Stimulated activated CD4-positive, alpha-beta T cell treated with anti-CD3 and anti-CD28 coated beads, Interleukin-1b, Interleukin-23, amount 100 ng/mL, for 48 hours (primary cell): ENCODE measurements around the gene LRRC38.
"Not testable (repeated sequence)": the region's sequence is repeated elsewhere in the genome, so short reads cannot be mapped to it uniquely, and the experiment has no call there.

Source experiments
- DNase-seq: peaks from one replicate; pipeline ENCODE4 v3.0.0-alpha.2; 2020

Gene LRRC38, protein sequence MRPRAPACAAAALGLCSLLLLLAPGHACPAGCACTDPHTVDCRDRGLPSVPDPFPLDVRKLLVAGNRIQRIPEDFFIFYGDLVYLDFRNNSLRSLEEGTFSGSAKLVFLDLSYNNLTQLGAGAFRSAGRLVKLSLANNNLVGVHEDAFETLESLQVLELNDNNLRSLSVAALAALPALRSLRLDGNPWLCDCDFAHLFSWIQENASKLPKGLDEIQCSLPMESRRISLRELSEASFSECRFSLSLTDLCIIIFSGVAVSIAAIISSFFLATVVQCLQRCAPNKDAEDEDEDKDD

DNA sequence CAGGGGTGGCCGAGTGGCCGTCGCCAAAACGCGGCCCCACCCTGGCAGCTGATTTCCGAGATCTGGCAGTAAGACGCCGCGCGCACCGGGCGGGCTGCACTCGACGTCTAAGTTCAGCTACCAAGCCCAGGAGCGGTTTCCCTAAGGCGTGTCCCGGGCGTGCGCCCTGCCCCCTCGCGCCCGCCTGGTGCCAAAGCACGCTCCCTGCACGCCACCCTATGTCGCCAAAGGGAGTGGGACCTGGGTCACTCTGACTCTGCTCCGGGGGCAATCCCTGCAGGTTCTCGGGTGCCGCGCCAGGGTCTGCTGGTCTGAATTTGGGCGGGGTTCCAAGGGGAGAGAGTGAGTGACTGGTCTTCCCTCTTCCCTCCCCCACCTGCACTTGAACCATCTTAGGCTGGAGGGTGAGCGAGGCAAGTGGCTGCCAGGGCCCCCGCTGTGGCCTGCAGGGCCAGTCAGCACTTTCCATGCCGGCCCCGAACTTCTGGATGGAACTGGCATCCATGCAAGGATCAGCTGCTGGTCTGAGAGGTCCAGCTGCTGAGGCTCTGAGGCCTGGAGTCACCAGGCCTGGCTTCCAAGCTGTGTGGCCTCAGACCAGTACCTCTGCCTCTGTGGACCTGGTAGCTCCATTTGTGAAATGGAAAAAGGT, at the start of gene LRRC38:
TSS of gene LRRC38 (minus strand) at position 109 of the 652 bp plus-strand sequence. CDS start 410 bp downstream, outside the sequence.
- peak; percentile 4 for DNase-seq

DNA sequence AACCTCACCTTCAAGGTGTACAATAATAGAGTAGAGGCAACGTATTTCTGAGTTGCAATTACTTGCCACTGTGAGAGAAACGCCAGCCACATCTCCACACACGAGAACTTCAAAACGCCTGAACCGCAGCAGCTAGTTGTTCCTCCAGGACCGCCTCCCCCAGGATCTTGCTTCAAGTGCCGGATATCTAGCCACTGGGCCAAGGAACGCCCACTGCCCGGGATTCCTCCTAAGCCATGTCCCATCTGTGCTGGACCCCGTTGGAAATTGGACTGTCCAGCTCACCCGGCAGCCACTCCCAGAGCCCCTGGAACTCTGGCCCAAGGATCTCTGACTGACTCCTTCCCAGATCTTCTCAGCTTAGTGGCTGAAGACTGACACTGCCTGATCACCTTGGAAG, 49.2 kb upstream of the LRRC38 start:
- not testable (repeated sequence) for DNase-seq

DNA sequence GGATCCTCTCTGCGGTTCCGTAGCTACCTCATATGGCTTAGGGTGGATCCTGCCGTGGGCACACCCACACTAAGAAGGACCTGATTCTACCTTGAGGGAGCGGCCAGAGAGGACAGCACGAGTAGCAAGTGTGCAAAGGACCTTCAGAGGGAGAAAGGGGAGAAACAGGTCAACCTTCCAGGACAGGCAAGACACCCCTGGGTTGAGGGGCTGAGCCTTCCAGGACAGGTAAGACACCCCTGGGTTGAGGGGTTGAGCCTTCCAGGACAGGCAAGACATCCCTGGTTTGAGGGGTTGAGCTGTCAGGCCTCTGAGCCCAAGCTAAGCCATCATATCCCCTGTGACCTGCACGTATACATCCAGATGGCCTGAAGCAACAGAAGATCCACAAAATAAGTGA, 46.7 kb upstream of the LRRC38 start:
- DNase-seq: no peak

DNA sequence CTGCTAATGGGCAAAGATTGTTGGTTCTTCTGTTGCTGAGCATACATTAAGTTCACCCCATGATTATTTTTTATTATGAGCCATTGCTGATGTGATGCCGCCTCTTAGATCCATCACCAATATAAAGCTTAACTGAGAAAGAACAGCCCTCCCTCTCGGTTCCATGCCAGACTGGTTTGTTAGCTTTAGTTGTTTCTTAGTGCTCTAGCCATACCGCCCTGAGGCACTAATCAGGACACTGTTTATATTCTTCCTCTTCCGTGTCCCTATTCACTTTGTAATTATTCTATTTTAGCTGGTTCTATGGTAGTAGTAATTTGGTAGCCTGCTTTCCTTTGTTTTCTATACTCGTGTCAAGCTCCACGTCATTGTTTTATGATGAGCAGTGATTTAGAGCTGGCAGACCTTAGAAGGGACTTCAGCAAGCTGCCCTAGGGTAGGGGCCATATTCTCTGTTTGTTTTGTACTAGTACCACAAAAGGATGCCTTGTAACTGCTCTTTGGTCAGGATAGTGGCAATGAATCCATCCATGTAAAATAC, 42.5 kb upstream of the LRRC38 start:
- DNase-seq: no peak

DNA sequence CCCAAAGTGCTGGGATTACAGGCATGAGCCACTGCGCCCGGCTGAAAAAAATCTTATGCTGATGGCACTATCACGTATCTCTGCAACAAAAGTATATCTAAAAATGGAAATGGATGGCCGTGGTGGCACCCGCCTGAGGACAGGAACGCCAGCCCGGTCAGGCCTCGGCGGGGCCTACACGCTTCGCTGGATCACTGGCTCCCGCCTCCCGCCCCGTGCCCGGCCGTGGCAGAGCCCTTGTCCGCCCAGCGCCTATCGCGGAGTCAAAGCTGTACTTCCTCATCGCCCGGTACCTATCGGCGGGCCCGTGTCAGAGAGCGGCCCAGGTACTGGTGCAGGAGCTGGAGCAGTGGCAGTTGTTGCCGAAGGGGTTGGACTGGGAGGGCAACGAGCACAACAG, 41.0 kb upstream of the LRRC38 start:
- no peak for DNase-seq

DNA sequence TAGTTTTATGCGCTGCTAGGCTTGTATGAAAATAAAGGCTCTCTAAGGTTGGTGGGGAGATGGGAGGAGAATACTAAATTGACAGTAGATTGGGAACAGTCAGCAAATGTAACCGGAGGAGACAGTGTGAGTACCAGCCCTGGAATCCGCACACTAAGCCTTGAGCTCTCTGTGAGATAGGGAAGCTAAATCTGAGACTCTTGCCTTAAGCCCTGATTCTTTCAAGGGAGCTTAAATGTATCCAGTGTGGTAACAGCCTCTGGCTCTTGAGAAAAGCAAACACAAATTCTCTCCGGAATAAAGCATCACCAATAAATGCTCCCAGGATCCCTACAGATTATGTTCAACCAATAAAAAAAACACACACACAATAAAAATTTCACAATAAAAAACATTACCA, 36.9 kb upstream of the LRRC38 start:
- no peak for DNase-seq

DNA sequence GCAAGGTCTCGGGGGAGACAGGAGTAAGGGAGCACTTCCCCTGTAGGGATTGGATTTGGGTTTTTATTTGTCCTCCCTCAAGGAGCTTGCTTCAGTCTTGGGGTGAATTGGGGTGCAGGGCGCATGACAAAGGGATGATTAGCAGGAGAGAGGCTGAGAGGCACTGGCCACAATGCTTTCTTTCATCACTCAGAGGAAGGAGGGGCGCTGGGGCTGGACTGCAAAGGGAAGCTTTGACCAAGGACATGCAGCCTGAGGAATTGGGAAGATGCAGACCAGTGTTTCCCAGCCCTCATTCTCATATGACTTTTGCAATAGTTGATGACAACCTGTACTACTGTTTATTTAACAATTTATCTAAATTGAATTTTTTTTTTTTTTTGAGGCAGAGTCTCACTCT, 35.7 kb upstream of the LRRC38 start:
- DNase-seq: no peak

DNA sequence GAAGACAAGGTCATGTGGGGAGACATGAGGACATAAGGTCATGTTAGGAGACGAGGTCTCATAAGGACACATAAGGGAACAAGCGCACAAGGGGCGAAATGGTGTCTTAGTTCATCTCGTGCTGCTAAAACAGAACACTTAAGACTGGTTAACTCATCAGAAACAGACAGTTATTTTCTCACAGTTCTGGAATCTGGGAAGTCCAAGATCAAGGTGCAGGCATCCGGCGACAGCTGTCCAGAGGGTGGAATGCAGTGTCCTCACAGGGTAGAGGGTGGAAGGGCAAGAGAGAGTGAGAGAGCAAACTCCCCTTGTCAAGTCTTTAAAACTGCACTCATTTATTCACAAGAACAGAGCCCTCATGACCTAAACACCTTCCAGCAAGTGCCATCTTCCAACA, 35.2 kb upstream of the LRRC38 start:
- DNase-seq: no peak

DNA sequence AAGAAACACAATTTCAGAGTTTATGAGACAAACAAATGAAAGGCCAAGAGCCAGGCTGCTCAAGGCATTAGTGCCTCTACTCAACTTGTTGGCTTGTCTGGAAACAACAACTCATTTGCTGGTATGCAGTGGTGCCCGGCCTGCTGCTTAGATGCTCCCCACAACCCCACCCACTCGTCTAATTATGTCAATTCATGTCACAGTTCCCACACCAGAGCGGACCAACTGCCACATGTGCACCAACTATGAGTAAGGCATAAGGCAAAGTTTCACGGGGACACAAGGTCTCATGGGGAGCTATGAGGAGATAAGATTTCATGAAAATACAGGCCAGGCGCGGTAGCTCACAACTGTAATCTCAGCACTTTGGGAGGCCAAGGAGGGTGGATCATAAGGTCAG, 34.5 kb upstream of the LRRC38 start:
- DNase-seq: no peak

DNA sequence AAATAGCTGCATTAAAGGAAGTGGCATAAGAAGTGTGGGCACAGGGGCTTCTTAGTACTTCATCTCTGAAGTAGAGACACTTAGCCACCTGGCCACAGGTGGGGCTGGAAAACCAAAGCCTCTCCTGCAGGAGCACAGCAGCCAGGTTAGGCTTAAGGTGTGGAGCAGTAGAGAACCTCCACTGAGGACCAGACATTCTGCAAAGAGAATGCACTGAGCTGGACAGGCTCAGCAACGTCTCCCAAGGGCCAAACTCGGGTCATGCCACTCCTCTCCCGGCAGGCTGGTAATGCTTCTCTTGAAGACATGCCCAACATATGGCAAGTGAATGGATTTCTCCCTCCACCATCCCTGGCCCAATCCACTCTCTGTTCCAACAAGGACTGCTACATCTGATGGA, 33.0 kb upstream of the LRRC38 start:
- DNase-seq: no peak

DNA sequence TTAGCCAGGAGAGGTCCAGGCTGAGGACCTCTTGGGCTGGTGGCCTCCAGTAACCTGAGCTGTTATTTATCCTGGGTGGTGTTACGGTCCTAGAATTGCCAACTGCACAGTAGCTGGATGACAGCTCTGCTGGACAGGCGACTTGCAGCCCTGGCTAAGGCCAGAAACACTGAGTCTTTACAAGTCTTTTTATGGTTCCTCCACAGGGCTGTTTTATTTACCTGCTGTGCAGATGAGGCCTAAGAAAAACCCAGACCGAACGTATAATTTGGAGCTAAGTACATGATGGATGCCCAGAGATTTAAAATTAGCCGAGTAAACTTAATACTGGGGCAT, 30.4 kb upstream of the LRRC38 start:
- DNase-seq: no peak

DNA sequence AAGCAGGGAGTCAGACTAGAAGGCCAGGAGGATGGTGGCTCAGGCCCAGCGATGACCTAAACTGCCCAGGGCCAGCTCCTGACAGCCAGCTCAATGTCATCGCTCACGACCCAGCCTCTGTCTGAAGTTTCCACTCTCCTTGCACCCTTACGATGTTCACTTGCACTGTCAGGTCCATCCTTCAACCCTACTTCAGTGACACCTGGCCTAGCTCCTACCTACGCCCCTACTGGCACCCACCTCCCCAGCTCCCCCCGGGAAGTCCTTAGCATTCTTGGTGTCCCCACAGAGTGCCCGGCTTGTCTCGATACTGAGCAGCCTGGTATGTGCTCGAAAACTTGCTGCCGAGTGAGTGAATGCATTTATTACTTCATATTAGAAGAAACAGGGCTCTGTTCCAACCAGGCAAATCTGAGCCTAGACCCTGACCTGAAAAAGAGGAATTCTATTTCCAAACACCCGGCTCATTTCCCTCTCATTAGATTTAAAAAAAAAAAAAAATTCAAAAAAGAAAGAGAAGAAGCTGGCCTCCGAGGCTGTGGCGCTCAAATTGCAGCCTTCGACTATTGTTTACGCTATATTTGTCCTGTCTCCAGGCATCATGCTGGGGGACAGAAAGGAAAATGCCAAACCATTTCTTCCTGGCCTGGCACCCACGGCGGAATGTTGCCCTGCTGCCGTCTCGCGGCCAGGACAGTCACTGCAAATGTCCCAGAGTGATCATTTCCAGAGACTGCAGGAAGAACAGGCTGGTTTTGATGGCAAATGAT, 29.8 kb upstream of the LRRC38 start:
- no peak for DNase-seq

DNA sequence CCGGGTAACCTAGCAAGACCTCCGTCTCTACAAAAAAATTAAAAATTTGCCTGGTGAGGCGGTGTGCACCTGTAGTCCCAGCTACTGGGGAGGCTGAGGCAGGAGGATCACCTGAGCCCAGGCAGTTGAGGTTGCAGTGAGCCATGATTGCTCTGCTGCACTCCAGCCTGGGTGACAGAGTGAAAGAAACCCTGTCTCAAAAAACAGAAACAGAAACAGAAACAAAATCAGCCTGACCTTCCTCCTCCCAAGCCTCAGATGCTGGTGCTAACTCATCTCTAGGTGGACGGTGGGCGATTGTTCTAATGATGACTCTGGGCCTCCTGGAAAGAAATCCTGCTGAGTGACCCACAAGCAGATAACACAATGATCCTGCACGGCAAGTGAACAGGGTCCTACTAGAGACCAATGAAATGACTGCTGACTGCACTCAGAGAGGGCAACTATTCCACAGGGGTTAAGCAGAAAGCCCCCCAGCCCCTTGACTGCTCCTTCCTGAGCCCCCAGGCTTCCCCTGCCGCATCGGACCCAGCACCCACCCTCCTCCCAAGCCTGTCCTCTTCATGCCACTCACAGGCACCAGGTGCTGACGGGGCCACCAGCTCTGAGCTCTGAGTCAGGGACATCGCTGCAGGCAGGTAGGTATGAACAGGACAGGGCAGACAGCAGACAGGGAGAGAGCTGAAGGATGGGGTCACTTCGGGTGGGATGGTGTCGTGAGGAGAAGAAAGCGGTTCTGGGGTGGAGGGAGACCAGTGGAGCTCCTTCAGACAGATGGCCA, 27.8 kb upstream of the LRRC38 start:
- DNase-seq: no peak

DNA sequence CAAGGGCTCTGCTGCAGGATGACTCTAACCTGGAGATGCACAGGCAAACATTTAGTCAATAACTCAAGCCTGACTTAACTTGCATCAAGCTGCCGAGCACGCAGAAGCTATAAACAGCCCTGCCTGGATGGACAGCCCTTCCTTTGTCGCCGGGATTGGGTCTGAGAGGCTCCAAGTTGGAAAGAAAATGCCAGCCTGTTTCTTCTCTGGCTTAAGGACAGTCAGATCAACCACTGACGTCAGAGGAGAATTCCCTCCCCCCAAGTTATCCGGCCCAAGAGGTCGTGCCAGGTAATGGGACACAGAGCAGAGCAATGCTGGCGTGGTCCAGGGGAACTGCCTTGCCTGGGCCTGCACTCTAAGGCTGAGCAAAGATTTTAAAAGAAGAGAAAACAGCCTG, 27.1 kb upstream of the LRRC38 start:
- no peak for DNase-seq

DNA sequence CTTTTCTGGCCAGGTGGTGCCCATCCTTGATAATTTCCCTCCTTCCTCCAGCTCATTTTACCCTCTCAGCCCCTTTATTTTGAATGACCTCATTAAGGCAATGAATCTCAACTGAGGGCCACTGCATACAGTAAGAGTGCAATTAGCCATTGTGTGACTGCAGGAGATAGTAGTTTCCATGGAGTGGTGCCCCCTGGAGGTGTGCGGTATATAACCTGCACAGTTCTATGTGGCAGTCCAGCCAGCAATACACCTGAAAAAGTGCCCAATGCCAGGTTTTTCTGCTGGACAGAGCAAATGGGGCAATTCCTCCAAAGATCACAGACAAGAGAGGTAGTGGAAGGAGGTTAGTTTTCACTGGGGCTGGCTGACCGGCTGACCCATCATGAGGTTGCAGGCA, 25.9 kb upstream of the LRRC38 start:
- no peak for DNase-seq

DNA sequence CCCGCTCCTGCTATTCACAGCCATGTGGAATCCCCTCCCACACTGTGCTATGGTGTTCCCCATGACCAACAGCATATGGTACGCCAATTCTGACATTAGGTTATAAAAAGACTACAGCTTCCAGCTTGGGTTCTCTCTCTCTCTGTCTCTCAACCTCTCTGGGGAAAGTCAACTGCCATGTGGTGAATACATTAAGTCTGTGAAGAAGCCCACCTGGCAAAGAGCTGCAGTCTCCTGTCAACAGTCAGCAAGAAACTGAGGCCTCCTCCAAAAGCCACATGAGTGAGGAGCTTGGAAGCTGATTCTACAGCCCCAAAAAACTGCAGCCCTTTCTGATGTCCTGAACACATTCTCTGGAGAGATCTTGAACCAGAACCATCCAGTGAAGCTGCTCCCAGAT, 25.0 kb upstream of the LRRC38 start:
- no peak for DNase-seq

DNA sequence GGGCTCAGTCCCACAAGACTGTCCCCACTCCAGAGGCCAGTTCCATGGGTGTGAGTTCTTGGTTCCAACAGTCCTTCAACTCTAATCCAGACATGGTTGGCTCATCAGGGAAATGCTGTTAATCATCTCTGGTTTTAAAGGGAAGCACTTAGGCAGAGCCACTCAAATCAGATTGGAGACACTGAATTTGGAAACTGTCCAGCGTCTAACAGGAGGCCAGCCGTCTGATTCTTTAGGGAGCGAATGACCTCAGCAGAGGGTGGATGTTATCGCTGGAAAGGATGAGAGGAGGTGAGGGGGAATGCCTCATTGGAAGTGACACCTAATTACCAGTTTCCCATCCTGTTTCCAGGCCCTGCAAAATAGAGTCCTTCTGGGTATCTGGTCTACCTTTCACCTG, 22.8 kb upstream of the LRRC38 start:
- no peak for DNase-seq

DNA sequence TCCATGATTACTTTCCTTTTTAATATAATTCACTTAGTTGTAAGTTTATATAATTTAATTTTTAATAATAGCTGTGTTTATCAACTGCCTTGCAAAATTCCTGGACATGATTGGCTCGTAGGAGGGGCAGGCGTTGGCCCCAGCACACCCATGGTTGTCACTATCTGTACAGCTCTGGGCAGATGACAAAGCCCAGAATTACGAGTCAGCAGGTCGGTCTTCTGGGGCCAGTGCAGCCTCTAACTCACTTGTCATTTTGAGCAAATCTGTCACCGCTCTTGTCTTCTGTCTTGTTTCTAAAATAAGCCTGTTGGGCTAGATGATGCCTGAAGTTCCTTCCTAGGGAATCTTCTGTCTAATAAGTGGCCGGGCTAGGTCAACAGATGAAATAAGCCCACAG, 21.4 kb upstream of the LRRC38 start:
- no peak for DNase-seq

DNA sequence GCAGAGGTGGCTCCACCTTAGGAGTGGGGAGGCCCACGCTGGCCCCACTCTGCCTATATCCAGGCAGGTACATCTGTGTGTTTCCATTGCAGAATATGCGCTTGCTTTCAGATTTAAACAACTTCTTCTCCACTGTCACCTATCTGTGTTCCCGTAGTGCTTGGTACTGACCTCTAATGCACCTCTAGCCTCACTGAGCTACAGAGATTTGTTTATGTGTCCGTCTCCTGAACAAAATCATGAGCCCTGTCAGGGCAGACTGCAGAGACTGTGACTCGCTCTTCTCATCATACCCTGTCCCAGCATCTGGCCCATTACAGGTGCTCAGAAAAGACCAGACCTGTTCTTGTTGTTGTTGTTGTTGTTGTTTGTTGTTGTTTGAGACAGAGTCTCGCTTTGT, 14.5 kb upstream of the LRRC38 start:
- no peak for DNase-seq

DNA sequence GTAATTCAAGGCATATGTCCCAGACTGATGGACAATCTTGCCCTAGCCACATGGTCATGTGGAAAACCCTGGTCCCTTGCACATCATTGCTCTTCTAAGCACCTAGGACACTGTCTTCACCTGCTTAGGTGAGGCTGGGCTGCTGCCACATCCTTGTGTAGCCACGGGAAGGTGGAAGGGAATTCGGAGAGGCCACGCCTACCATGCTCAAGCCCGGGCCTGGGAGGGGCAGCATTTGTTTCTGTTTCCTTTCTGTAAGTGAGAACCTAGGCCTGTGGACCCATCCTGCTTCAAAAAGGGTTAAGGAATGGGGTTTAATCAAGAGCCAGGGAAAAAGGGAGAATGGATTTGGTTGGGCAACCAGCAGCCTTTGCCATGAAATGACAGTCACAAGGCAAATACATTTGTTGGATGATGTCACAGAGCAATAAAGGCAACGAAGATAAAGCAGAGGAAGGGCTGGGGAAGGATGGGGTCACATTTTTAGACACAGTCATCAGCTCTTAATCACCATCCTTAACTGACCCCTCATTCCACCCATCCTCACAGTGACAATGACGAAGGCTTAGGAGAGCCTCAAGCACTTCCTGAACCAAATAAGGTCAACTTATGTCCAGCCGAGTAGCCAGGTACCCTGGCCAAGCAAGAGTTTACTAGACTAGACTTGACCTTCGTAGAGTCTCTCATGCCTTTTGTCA, 10.1 kb upstream of the LRRC38 start:
- DNase-seq: no peak

DNA sequence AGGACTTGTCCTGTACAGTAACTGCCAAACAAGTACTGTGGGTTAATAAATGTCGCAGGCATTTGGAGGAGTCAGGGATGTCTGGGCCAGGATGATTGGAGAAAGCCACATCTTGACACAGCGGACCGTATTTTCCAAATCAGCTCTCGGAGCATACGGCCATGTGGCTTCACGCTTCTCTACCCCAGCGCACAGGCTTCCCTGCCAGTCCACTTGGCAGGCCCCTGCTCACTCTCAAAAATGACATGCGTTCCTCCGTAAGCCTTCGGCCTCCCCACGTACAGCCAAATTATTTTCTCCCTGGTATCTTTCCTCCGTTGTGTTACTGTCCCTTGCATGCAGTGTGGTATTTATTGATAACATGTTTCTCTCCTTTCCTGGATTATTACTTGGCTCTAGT, 7.2 kb upstream of the LRRC38 start:
- DNase-seq: no peak

DNA sequence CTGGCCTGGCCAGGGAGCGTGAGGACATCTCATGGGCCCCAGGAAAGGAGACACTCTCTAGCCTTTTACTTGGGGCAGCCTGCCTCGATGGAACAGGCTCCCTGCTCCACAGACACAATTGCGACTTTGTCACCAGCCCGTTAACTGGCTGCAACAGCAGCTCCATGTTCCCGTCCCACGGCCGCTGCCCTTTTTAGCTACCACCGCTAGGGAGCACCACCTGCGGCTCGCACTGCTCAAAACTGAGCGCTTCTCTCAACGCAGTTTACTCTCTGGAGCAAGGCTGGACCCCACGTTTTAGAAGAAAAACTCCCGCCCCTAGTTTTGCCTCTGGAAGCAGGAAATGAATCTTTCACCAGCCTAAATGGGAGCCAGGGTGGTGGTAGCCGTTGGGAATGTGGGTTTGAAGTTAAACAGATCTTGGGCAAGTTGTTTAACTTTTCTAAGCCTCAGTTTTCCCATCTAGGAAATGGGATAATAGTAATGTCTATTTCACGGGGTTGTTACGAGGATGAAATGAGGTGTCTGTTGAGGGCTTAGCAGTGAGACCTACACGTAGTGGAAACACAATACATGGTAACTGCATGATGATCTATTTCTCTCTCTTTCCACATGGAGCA, 3.5 kb upstream of the LRRC38 start:
- peak; percentile 9 for DNase-seq
